Mammary microvascular endothelial cell (primary cell): Measurements from ENCODE around the gene C1RL. TPM values are rescaled to one million over a fixed set of nuclear protein-coding genes. Genes with fewer than 3 reads are reported as not detected.

Experiments
- total RNA-seq: library from RNA; depleted of rRNA; stranded (reverse); fragments of >200 nt; gene quantifications from 2 replicates; pipeline ENCODE4 v1.2.3, GENCODE V29; 2015

Gene C1RL, protein sequence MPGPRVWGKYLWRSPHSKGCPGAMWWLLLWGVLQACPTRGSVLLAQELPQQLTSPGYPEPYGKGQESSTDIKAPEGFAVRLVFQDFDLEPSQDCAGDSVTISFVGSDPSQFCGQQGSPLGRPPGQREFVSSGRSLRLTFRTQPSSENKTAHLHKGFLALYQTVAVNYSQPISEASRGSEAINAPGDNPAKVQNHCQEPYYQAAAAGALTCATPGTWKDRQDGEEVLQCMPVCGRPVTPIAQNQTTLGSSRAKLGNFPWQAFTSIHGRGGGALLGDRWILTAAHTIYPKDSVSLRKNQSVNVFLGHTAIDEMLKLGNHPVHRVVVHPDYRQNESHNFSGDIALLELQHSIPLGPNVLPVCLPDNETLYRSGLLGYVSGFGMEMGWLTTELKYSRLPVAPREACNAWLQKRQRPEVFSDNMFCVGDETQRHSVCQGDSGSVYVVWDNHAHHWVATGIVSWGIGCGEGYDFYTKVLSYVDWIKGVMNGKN
- total RNA-seq: 9.0 and 15.5 TPM in 2 replicates

GRCh38 chr12:7108796-7109571, at the start of gene C1RL:
Gene C1RL (minus strand): TSS chr12:7109214. CDS start chr12:7109180, 34 bp downstream.

DNA sequence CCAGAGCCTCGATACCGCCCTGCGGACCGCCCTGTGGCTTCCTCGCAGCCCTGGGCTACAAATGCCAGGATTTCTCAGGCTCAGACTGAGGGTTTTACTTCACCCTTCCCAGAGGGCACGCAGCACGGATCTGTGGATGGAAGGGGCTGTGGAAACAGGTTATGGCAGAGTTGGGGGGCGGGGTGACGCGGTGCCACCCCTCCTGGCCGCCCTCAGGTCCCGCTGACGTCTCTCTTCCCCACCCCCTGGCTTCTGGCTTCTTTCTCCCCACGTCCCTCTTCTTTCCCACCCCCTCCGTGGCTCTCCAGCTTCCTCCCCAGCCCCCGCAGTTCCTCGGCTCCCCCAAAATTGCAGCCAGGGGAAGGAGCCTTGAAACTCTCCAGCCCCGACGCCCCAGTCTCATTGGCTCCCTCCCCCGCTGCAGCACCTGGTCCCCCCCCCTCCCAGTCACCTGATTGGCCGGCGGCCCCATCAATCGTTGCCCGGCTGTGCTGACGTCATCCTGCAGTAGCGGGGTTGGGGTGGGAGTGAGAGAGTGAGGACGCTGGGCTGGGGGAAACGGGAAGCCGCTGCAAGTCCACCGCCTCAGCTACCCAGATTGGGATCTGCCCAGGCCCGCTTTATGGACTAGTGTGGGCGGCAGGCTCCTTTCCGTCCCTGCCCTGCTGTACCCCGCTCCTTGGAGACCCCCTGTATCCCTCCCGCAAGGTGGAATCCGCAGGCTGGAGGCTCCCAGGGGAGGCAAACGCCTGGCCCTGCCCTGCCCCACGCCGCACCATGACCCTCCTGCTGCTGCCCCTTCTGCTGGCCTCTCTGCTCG, 21.1 kb upstream of the C1RL start, which contains the start of gene CLSTN3:
CLSTN3 (plus strand) TSS at position 500 of the 820 bp plus-strand sequence; CDS start at position 778, 278 bp downstream.

GRCh38 chr12:7128681-7129286, 19.8 kb upstream of the C1RL start, which contains the start of gene RBP5:
Gene RBP5 (minus strand): TSS chr12:7128889. CDS start chr12:7128775, 114 bp downstream.

DNA sequence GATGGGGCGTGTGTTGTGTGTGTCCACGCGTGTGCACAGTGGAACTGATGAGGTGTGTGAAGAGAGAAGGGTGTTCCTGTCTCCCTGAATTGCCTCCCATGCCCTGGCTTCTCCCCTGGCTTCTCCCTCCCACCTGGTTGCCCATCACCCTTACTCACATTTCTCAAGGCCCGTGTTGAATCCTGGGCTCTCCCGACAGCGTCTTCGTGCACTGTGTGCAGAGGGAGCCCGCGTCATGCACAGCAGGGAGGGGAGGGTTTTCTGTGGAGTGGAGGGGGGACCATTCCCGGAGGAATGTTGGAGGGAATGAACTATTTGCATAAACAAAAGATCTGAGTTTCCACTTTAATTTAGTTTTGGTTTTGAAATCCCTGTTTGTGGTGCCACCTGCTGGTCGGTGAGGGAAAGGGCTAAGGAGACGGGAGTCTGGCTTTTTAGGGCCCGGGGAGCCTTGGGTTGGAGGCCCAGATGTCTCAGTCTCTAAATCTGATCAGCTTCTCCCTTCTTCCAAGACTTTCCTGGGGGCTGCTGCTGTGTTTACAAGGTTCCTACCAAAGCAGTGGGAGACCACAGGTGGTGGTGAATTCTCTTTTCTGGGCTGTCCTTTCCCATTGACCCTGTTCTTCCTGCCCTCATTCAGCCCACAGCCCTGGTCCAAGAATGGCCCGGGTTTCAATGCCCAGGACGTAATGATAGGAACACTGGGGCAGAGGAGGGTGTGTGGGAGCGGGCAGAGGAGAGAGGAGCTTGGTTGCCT, 16.6 kb downstream of the C1RL start, which contains the start of gene C1R:
C1R (minus strand) TSS at position 217 of the 757 bp plus-strand sequence; CDS start at position 160, 57 bp downstream.

DNA sequence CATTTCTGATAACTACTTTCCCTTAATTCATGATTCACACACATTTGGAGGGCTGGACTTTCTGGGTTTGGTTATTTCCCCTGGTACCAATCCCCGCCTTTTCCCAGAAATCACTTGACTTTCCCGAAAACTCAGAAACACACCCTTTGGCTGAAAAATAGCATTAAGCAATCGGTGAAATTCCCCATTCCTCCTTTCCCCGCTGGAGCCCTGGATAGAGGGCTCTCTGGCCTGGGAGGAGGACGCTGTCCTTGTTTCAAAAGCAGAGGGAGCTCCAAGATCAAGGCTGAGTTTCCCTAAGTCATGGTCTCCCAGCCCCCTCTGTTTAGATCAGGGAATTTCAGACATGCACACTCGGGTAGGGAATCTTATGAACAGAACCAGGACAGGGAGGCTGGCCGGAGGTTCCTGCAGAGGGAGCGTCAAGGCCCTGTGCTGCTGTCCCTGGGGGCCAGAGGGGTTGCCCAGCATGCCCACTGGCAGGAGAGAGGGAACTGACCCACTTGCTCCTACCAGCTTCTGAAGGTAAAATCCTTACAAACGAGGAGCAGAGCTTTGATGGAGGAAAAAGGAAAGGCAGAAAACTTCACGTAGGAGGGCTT, 48.6 kb downstream of the C1RL start, which contains the start of gene C1S:
C1S (plus strand) TSS at position 366 of the 602 bp plus-strand sequence. CDS start 1,195 bp downstream, outside the sequence.

Other genes starting within 250 kb of the C1RL start
- gene TPI1, start 241.7 kb downstream of the C1RL start, total RNA-seq: 1,010 and 1,150 TPM in 2 replicates
- gene SPSB2, start 235.9 kb downstream of the C1RL start, total RNA-seq: 3.2 and 3.9 TPM in 2 replicates
- 2.8 and 7.1 TPM in 2 replicates for gene LRRC23, start 204.4 kb downstream of the C1RL start, total RNA-seq
- 6.2 and 6.9 TPM in 2 replicates for gene ENO2, start 194.6 kb downstream of the C1RL start, total RNA-seq
- gene ATN1, start 181.3 kb downstream of the C1RL start, total RNA-seq: 12.5 and 17.1 TPM in 2 replicates
- gene RNU7-1, start 165.4 kb downstream of the C1RL start, total RNA-seq: not detected in 2 replicates
- 214 and 226 TPM in 2 replicates for gene C12orf57, start 165.2 kb downstream of the C1RL start, total RNA-seq
- 1.2 and 5.3 TPM in 2 replicates for gene PTPN6, start 157.9 kb downstream of the C1RL start, total RNA-seq
- gene PHB2, start 138.6 kb downstream of the C1RL start, total RNA-seq: 293 and 304 TPM in 2 replicates
- 51.5 and 63.6 TPM in 2 replicates for gene EMG1, start 138.3 kb downstream of the C1RL start, total RNA-seq
- 25.5 and 28.0 TPM in 2 replicates for gene LPCAT3, start 90.7 kb downstream of the C1RL start, total RNA-seq
- 0.27 and 0.79 TPM in 2 replicates for gene C1S, start 48.5 kb downstream of the C1RL start, total RNA-seq
- gene C1R, start 16.8 kb downstream of the C1RL start, total RNA-seq: 1.9 and 2.5 TPM in 2 replicates
- 0.13 TPM in 1 of 2 replicates, not detected in the other for gene RBP5, start 19.7 kb upstream of the C1RL start, total RNA-seq
- gene CLSTN3, start 21.2 kb upstream of the C1RL start, total RNA-seq: 13.2 and 15.8 TPM in 2 replicates
- 23.8 and 29.2 TPM in 2 replicates for gene PEX5, start 80.5 kb upstream of the C1RL start, total RNA-seq
- gene ACSM4, start 194.9 kb upstream of the C1RL start, total RNA-seq: not detected in 2 replicates